Activated CD8-positive, alpha-beta T cell treated with anti-CD3 and anti-CD28 coated beads, Interleukin-2, amount 10 ng/mL, durations not matched to agents 7 days and 5 days (primary cell): ENCODE results near the gene TAOK3. TPM values are rescaled to one million over a fixed set of nuclear protein-coding genes. Genes with fewer than 3 reads are reported as not detected.
"Not testable (repeated sequence)": the region's sequence is repeated elsewhere in the genome, so short reads cannot be mapped to it uniquely, and the experiment has no call there.

Experiments
- ATAC-seq: fragments of 150-1000 bp; cut with Tn5 transposase; one replicate; pipeline ENCODE4 v1.10.0; 2021; ENCODE audit warnings: moderate library complexity
- CTCF ChIA-PET: fragments of 350-600 bp; sonication (Branson Sonifier 250); formaldehyde crosslinking; loops from one replicate; lab custom pipeline; 2021; ENCODE audit warnings: antibody characterized with exemption; lab: Charles Lee
- POLR2A ChIA-PET: fragments of 350-600 bp; sonication (Branson Sonifier 250); formaldehyde crosslinking; loops from one replicate; lab custom pipeline; 2021; ENCODE audit warnings: antibody characterized with exemption; lab: Charles Lee
- DNase-seq: peaks from one replicate; pipeline ENCODE4 v3.0.0-alpha.2; 2020
- H3K27ac Mint-ChIP-seq: one replicate; pipeline ENCODE4 v1.8.0; 2021; ENCODE audit warnings: mild to moderate bottlenecking, mixed read lengths
- H3K27me3 Mint-ChIP-seq: one replicate; pipeline ENCODE4 v1.8.0; 2021; ENCODE audit warnings: low read depth, mixed read lengths
- H3K36me3 Mint-ChIP-seq: one replicate; pipeline ENCODE4 v1.8.0; 2021; ENCODE audit warnings: low read depth, mixed read lengths
- H3K4me1 Mint-ChIP-seq: one replicate; pipeline ENCODE4 v1.8.0; 2021; ENCODE audit warnings: low read depth, mixed read lengths
- H3K4me3 Mint-ChIP-seq: one replicate; pipeline ENCODE4 v1.8.0; 2021; ENCODE audit warnings: mild to moderate bottlenecking, mixed read lengths
- H3K9me3 Mint-ChIP-seq: one replicate; pipeline ENCODE4 v1.8.0; 2022; ENCODE audit warnings: mixed read lengths; ENCODE audit not compliant: insufficient read depth
- total RNA-seq, 2 experiments: library from RNA; stranded (reverse); gene quantifications; one replicate each; pipeline ENCODE4 v1.2.3, GENCODE V29; 2021

TAOK3 gene
- total RNA-seq, result 10 to 100 TPM; 57.1 to 61.4 TPM

DNA sequence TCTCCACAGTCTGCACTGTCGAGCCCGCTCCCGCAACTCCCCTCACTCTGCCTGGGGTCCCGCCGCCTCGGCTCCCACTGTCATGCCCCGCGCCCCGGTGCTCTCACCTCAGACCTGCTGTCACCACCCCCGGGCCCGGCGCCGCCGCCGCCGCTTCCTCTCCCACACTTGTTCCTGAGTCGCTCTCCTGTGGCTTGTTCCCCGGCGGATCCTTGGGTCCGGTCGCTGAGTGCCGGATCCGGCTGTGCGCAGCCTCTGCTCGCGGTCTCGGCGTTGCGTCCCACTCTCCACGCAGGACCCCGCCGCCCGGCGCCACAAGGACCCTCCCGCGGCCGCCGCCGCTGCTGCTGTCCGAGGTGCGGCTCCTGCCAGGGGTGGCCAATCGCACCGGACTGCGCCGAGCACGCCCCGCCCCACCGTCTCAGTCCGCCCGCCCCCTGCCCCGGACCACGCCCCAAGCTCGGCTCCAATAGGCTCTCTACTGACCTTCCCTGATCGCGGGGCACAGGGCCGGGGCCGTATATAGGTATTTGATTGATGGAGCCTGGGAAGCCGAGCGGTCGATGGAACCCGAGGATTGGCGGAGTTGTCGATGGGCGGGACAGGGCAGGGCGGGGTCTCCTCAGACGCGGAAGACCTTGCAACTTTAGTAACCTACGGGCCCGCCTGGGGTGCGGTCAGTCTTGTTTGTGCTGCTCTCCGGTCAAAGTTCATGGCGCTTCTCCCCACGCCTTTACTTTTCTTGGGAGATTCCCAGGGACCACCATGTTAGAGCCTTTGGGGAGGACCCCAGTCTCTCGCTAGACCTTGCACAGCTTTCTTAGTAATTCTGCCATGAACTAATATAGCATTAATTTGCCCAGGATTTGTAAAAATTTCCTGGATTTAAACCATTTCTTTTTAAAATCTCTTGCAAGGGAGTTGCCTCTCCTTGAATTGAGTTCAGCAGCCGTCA, at the start of gene TAOK3:
Gene TAOK3 (minus strand): TSS at position 367 of the 955 bp plus-strand sequence. CDS start 117,340 bp downstream, outside the sequence.
- ChIA-PET CTCF (interaction anchor here (1.6 to 2.1 kb wide), 3 partner anchors 14 to 252 kb away, joined by 8 to 17 read pairs (median 15); no protein-coding TSS in a partner anchor), POLR2A (interaction anchor here (0.7 to 1.8 kb wide), 6 partner anchors 8 to 237 kb away, joined by 3 to 35 read pairs (median 3); partner anchors contain the start of gene PEBP1)
- H3K4me1 Mint-ChIP-seq, result peaks cover 47% of the 10 kb centered on the region
- peak; percentile 98 for DNase-seq
- H3K4me3 Mint-ChIP-seq, result peak within 1 kb of the TSS; percentile 92
- peak within 1 kb of the TSS; percentile 85 for H3K27ac Mint-ChIP-seq
- H3K36me3 Mint-ChIP-seq, result no peaks in the 10 kb centered on the region
- ATAC-seq, result peak; percentile 89
- H3K9me3 Mint-ChIP-seq, result no peaks in the 10 kb centered on the region
- H3K27me3 Mint-ChIP-seq, result peaks cover 3% of the 10 kb centered on the region

DNA sequence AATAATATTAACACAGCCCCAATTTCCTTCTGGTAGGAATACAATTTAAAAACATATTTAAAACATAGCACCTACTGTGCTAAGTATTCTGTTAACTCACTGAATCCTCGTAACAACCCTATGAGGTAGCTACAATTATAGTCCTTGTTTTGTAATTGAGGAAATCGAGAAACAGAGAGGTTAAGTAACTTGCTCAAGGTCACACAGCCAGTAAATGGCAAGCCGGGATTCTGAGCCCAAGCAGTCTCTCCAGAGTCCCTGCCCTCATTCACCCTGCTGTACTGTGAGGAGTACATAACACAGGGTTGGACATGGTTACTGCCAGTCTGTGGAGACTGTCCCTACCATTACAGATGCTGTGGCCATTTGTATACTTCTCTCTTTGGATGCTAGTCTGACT, 48.0 kb upstream of the TAOK3 start:
- Mint-ChIP-seq H3K4me1 (no peaks in the 10 kb centered on the region), H3K36me3 (peaks cover 14% of the 10 kb centered on the region), H3K9me3 (no peaks in the 10 kb centered on the region), H3K27me3 (no peaks in the 10 kb centered on the region), H3K27ac (no peak overlapping the region), H3K4me3 (no peak overlapping the region)
- ChIA-PET POLR2A (interaction anchor here (0.5 kb wide), 1 partner anchor 10 kb away, joined by 3 read pairs; no protein-coding TSS in a partner anchor), CTCF (no interaction called here)
- no peak for DNase-seq
- ATAC-seq, result no peak

DNA sequence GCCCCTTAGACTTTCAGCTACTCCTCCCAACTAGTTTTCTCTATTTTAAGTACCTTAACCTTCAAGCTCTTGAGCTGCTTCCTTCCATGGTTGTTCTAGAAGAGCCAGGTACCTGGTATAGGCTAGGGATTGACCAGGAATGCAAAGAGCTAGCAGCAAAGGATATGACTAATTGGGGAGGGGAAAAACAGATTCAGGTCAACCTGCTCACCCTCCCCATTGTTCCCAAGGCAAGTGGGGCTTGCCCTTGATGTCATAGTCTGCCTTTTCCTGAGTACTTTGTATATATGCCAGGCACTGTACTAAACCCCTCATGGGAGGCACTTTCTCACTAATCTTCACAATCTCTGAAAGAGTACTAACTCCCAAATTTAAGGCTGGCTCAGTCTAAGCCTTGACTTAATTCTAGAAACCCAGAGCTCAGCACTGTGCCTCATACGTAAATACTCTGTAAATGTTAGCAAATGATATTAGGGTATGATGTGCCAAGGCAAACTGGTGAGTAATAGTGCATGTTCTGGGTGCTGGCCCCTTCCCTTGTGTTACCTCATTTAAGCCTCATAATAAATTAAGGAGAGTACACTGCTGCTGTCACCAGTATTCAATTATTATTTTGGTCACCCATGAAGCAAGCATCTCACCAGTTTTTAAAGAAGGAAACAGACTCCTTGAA, 45.8 kb upstream of the TAOK3 start:
- CTCF ChIA-PET, result interaction anchor here (0.6 to 1.4 kb wide), 2 partner anchors 13 to 31 kb away, joined by 3 to 5 read pairs; no protein-coding TSS in a partner anchor
- Mint-ChIP-seq H3K27me3 (no peaks in the 10 kb centered on the region), H3K4me1 (no peaks in the 10 kb centered on the region), H3K4me3 (no peak overlapping the region), H3K9me3 (no peaks in the 10 kb centered on the region), H3K36me3 (peaks cover 33% of the 10 kb centered on the region), H3K27ac (no peak overlapping the region)
- ATAC-seq (no peak), DNase-seq (no peak)
- POLR2A ChIA-PET, result no interaction called here

DNA sequence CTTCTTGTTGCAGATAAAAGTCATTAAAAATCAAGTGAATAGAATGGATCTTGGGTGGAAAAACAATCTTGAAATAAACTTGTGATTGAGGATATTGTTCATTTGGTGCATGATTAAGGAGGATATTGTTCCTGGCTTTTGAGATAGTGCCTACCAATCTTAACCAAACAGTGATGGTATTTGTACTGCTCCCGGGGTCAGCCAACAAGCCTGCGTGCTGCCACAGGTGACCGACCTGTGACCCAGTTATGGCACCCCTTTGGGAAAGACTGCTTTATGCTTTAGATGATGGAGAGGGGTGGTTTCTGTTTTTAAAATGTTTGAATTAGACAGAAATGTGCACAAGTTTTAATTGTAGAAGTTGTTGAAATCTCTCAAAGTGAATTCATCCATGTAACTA, 45.2 kb upstream of the TAOK3 start:
- Mint-ChIP-seq H3K4me3 (no peak overlapping the region), H3K9me3 (no peaks in the 10 kb centered on the region), H3K4me1 (no peaks in the 10 kb centered on the region), H3K27ac (no peak overlapping the region), H3K36me3 (peaks cover 37% of the 10 kb centered on the region), H3K27me3 (no peaks in the 10 kb centered on the region)
- CTCF ChIA-PET, result interaction anchor here (1.4 kb wide), 1 partner anchor 13 kb away, joined by 5 read pairs; no protein-coding TSS in a partner anchor
- POLR2A ChIA-PET, result no interaction called here
- ATAC-seq, result no peak
- DNase-seq, result no peak

DNA sequence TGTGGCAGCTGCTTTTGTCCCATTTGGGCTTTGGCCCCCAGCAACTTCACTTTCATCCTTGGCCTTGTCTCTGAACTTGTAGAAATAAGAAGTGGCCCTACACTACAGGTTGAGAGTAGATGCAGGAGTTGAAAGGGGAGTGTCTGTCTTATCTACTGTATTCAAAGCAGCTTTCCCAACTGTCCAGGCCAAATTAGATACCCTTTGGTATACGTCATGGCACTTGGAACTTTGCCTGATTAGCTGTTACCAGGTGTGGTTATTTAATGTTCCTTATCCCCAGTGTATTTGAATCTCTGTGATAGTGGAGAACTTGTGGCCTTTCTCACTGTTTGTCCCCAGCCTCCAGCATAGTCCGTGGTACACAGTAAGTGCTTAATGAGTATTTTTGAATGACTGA, 37.1 kb upstream of the TAOK3 start:
- DNase-seq, result no peak
- no peaks in the 10 kb centered on the region for H3K27me3 Mint-ChIP-seq
- no peak overlapping the region for H3K4me3 Mint-ChIP-seq
- H3K27ac Mint-ChIP-seq, result no peak overlapping the region
- peaks cover 39% of the 10 kb centered on the region for H3K36me3 Mint-ChIP-seq
- no peaks in the 10 kb centered on the region for H3K4me1 Mint-ChIP-seq
- ChIA-PET CTCF (no interaction called here), POLR2A (no interaction called here)
- no peaks in the 10 kb centered on the region for H3K9me3 Mint-ChIP-seq
- no peak for ATAC-seq

DNA sequence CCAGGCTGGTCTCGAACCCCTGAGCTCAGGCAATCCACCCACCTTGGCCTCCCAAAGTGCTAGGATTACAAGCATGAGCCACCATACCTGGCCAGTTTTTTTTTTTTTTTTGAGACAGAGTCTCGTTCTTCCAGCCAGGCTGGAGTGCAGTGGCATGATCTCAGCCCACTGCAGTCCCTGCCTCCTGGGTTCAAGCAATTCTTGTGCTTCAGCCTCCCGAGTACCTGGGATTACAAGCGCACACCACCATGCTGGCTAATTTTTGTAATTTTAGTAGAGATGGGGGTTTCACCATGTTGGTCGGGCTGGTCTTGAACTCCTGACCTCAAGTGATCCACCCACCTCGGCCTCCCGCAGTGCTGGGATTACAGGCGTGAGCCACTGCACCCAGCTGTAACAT, 35.5 kb upstream of the TAOK3 start:
- H3K4me1 Mint-ChIP-seq, H3K27me3 Mint-ChIP-seq, ATAC-seq, H3K9me3 Mint-ChIP-seq, H3K27ac Mint-ChIP-seq, POLR2A ChIA-PET, DNase-seq, CTCF ChIA-PET, H3K4me3 Mint-ChIP-seq: not testable (repeated sequence)
- peaks cover 29% of the 10 kb centered on the region for H3K36me3 Mint-ChIP-seq

DNA sequence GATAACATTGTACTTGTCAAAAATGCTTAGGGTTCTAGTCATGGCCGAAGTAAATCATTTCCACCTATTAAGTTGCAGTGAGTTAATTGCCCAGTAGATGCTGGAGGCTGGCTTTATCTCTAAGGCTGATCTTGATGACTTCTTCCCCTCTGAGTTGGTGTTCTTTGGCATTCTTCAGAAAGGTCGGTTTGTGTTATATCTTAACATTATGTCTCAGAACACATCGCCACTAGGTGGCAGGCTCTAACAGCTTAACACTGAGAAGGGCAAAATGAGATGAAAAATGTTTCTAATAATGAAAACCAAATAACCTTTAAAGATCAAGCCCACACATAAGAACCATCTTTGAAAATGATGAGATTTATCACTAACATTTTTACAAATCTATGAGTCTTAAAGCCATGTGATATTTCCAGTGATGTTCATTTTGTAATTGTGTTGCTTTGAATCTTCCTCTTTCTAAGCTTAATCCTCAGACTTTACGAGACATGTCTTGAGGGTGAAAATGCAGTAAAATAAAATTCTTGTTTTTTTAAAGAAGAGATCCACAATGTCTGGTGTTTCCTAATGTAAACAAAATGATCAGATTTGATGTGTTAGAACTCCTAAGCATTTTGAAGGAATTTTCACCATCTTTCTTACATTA, 32.3 kb upstream of the TAOK3 start:
- DNase-seq (peak; percentile 73), ATAC-seq (peak; percentile 65)
- peaks cover 36% of the 10 kb centered on the region for H3K36me3 Mint-ChIP-seq
- ChIA-PET CTCF (interaction anchor here (0.7 to 2.4 kb wide), 16 partner anchors 8 to 1157 kb away, joined by 3 to 10 read pairs (median 4); partner anchors contain the start of gene SUDS3), POLR2A (no interaction called here)
- H3K27ac Mint-ChIP-seq, result no peak overlapping the region
- no peak overlapping the region for H3K4me3 Mint-ChIP-seq
- H3K4me1 Mint-ChIP-seq, result no peaks in the 10 kb centered on the region
- H3K9me3 Mint-ChIP-seq, result no peaks in the 10 kb centered on the region
- H3K27me3 Mint-ChIP-seq, result no peaks in the 10 kb centered on the region

DNA sequence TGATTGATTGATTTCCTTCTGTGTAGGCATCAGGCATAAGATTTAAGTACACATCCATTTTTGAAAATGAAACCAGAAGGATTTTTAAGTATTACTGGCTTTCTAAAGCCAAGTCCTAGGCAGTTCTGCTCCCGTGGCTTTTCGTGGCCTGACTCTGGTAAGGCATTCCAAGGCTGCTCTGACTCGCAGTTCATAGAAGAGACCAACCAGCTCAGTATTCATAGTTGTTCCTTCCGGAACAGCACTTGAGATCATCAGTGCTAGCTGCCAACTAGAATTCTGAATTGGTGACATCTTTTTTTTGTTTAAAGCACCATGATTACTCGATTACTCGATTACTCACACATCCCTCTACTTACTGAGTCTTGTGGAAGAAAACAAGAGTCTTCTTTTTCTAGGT, 29.5 kb upstream of the TAOK3 start:
- H3K4me3 Mint-ChIP-seq, result no peak overlapping the region
- CTCF ChIA-PET, result interaction anchor here (1.0 to 1.6 kb wide), 3 partner anchors 10 to 26 kb away, joined by 3 to 5 read pairs (median 4); partner anchors contain the start of gene SUDS3

DNA sequence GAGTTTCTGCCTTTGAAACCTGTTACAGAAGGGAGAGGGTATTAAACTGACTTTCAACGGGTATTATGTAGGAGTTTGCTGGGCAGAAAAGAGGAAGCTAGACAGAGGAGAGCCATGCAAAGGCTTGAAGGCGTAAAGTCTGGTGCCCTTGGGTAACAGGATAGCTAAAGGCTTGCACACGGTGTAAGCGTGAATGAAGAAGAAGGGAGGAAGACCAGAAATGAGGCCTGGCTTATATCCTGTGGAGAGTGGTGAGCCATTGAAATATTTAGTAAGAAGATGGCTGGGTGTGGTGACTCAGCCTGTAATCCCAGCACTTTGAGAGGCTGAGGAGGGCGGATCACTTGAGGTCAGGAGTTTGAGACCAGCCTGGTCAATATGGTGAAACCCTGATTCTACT, 26.2 kb upstream of the TAOK3 start:
- Mint-ChIP-seq H3K36me3 (peaks cover 49% of the 10 kb centered on the region), H3K27me3 (no peaks in the 10 kb centered on the region), H3K4me1 (no peaks in the 10 kb centered on the region), H3K27ac (no peak overlapping the region), H3K4me3 (no peak overlapping the region), H3K9me3 (no peaks in the 10 kb centered on the region)
- no peak for ATAC-seq
- DNase-seq, result no peak
- ChIA-PET POLR2A (no interaction called here), CTCF (no interaction called here)

More for the DNA sequence above, 29.5 kb upstream of the TAOK3 start:
- H3K4me1 Mint-ChIP-seq, result no peaks in the 10 kb centered on the region
- no peaks in the 10 kb centered on the region for H3K27me3 Mint-ChIP-seq
- POLR2A ChIA-PET, result no interaction called here
- H3K9me3 Mint-ChIP-seq, result no peaks in the 10 kb centered on the region
- peaks cover 44% of the 10 kb centered on the region for H3K36me3 Mint-ChIP-seq
- no peak for ATAC-seq
- no peak overlapping the region for H3K27ac Mint-ChIP-seq
- DNase-seq, result no peak

DNA sequence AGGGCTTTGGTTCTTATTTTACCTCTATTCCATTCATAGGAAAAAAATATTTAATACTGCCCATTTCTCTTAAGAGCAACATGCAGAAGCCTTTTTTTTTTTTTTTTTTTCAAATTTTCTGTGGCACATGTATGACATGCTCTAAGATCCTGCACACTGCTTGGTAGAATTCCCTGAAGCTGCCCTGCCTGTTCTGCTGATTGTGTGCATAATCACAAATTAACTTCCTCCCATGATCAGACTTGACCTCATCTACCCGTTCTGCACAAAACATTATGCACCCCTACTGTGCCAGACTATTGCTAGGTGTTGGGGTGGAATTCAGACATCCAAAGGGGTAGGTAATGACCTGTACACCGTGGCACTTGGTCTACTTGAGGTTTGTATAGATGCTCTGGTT, 25.8 kb upstream of the TAOK3 start:
- H3K27ac Mint-ChIP-seq, result no peak overlapping the region
- ChIA-PET CTCF (no interaction called here), POLR2A (no interaction called here)
- DNase-seq (no peak), ATAC-seq (no peak)
- no peaks in the 10 kb centered on the region for H3K4me1 Mint-ChIP-seq
- H3K36me3 Mint-ChIP-seq, result peaks cover 48% of the 10 kb centered on the region
- no peak overlapping the region for H3K4me3 Mint-ChIP-seq
- H3K27me3 Mint-ChIP-seq, result no peaks in the 10 kb centered on the region
- H3K9me3 Mint-ChIP-seq, result no peaks in the 10 kb centered on the region

DNA sequence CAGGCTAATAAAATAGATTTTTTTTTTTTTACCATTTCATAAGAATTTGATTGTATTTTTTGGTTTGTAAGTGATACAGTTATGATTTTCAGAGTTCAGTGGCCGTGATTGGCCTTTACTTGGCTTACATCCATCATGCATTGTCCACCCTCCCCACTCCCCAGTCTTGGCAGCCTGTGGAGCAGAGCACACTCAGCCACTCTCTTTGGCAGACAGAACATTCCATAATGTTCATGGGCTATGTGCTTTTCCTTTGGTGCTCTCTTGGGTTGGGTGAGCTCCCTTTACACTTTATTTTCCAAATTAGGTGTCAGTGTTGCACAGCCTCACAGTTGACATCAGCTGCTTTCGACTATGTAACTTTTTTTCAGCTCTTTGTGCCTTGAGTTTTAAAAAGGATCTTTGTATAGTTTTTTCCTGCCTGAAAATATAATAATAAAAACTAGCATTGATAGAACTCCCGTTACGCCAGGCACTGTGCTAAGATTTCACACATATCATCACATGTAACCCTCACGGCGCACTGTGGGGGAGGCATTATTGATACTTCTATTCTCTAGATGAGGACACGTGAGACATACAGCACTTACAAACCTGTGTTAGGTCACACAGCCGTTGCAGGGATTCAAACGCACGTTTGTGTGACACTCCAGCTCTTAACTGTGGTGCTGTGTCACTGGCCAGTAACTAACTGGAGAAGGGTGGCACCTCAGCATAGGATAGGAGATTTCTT, 25.2 kb upstream of the TAOK3 start:
- Mint-ChIP-seq H3K27me3 (no peaks in the 10 kb centered on the region), H3K36me3 (peaks cover 42% of the 10 kb centered on the region), H3K9me3 (no peaks in the 10 kb centered on the region), H3K4me1 (no peaks in the 10 kb centered on the region), H3K27ac (no peak overlapping the region), H3K4me3 (no peak overlapping the region)
- ChIA-PET POLR2A (no interaction called here), CTCF (interaction anchor here (1.7 kb wide), 1 partner anchor 8 kb away, joined by 6 read pairs; no protein-coding TSS in a partner anchor)
- DNase-seq (no peak), ATAC-seq (no peak)
